GM21576 (cell line): Measurements from ENCODE around the gene MICU1.
"Not testable (repeated sequence)": the region's sequence is repeated elsewhere in the genome, so short reads cannot be mapped to it uniquely, and the experiment has no call there.

Experiments
- ATAC-seq: cut with Tn5 transposase; IDR thresholded peaks from one replicate; pipeline ENCODE4 v1.9.1; 2021; ENCODE audit warnings: mild to moderate bottlenecking, moderate library complexity; ENCODE audit not compliant: unreplicated experiment

The MICU1 gene

GRCh38 chr10:72625608-72626443, at the start of gene MICU1:
Gene MICU1, minus strand, starts transcription at chr10:72626079. Its CDS starts 59,286 bp downstream, at chr10:72566793.
- peak; percentile 99 for ATAC-seq

GRCh38 chr10:72674174-72674573, 48.3 kb upstream of the MICU1 start:
- ATAC-seq = not testable (repeated sequence)

GRCh38 chr10:72673280-72673679, 47.4 kb upstream of the MICU1 start:
- no peak for ATAC-seq

- ATAC-seq = no peak
These were observed 41.5 kb upstream of the MICU1 start for GRCh38 chr10:72667207-72667864.

- ATAC-seq = no peak
These were observed 40.0 kb upstream of the MICU1 start for GRCh38 chr10:72665925-72666324.

GRCh38 chr10:72663971-72664370, 38.1 kb upstream of the MICU1 start:
- ATAC-seq = no peak

GRCh38 chr10:72661431-72661830, 35.6 kb upstream of the MICU1 start:
- ATAC-seq = no peak

GRCh38 chr10:72660220-72660619, 34.3 kb upstream of the MICU1 start:
- no peak for ATAC-seq

GRCh38 chr10:72659694-72660093, 33.8 kb upstream of the MICU1 start:
- no peak for ATAC-seq

- ATAC-seq = no peak
These were observed 33.0 kb upstream of the MICU1 start for GRCh38 chr10:72658696-72659400.

- no peak for ATAC-seq
These were observed 28.8 kb upstream of the MICU1 start for GRCh38 chr10:72654720-72655119.

- ATAC-seq = no peak
These were observed 27.7 kb upstream of the MICU1 start for GRCh38 chr10:72653383-72654096.

- ATAC-seq = no peak
These were observed 23.4 kb upstream of the MICU1 start for GRCh38 chr10:72649291-72649690.

- ATAC-seq = no peak
These were observed 22.4 kb upstream of the MICU1 start for GRCh38 chr10:72648301-72648700.

- ATAC-seq = not testable (repeated sequence)
These were observed 21.1 kb upstream of the MICU1 start for GRCh38 chr10:72646971-72647370.

GRCh38 chr10:72645263-72645858, 19.5 kb upstream of the MICU1 start:
- no peak for ATAC-seq

GRCh38 chr10:72642318-72642717, 16.4 kb upstream of the MICU1 start:
- ATAC-seq = no peak

- ATAC-seq = no peak
These were observed 13.6 kb upstream of the MICU1 start for GRCh38 chr10:72639441-72639873.

- ATAC-seq = no peak
These were observed 12.9 kb upstream of the MICU1 start for GRCh38 chr10:72638586-72639440.
